SK-MEL-5 (cell line): Measurements from ENCODE around the gene PPP1R9B. TPM values are rescaled to one million over a fixed set of nuclear protein-coding genes. Genes with fewer than 3 reads are reported as not detected.
A peak's percentile ranks its signal among the peaks of the same experiment; 100 is the strongest.

Experiments used
- DNase-seq: peaks from one replicate; pipeline ENCODE4 v3.0.0-alpha.2; 2016; ENCODE audit warnings: low read depth, low spot score
- in situ Hi-C: cut with HindIII; loops from 2 replicates; pipeline ENCODE4 v1.10.0; 2016; ENCODE audit warnings: low sequenced_read_pairs, high pct_unique_total_duplicates, low pct_unique_long_range_greater_than_20kb
- total RNA-seq: library from RNA; depleted of rRNA; stranded (reverse); fragments of >200 nt; shearing (Covaris generic); gene quantifications from 2 replicates; pipeline ENCODE4 v1.2.3, GENCODE V29; 2014; rRNA removed

Gene PPP1R9B
- total RNA-seq, 1 experiment from 2014 or later = 36.2 TPM

DNA sequence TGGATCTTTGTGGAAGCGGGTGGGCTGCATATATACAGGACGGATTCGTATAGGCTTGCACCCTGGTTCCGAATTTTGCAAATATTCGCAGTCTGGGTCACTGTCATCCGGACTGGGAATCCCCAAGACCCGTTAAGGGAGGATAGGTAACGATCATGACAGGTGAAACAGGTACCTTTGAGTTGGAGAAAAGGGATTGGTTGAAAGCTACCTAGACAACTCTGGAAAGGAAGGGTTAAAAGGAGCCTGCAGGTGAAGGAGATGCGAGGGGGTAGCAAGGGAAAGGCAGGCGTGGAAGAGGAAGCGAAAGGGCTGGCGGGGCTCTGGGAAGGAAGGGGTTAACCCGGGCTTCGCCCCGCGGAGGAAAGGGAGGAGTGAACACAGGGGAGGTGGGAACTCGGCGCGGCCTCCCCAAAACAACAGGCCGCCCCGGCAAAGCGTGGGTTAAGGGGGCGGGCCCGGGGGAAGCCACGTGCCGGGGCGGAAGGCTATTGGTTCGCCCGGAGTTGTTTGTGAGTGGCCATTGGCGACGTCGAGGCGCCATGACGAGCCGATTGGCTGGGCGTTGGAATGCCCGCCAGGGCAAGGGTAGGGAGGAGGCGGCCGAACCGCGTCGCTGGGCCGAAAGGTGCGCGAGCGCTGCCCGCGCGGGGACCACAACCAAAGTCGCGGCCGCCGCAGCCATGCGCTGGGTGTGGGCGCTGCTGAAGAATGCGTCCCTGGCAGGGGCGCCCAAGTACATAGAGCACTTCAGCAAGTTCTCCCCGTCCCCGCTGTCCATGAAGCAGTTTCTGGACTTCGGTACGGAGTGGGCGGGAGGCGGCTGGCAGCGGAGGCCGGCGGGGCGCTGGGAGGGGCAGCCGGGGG, 55.5 kb downstream of the PPP1R9B start, which contains the start of gene PDK2:
Gene PDK2, plus strand, starts transcription at position 599 of the 867 bp plus-strand sequence. Its CDS starts 85 bp downstream, at position 684.
- in situ Hi-C loops = no loop called here

GRCh38 chr17:50094243-50094752, 56.2 kb downstream of the PPP1R9B start:
- in situ Hi-C loops = no loop called here

More for the DNA sequence above, 55.5 kb downstream of the PPP1R9B start, which contains the start of gene PDK2:
- peak; percentile 82 for DNase-seq

GRCh38 chr17:50093807-50094206, 56.7 kb downstream of the PPP1R9B start:
- in situ Hi-C loops = no loop called here
- no peak for DNase-seq

More at GRCh38 chr17:50094243-50094752, 56.2 kb downstream of the PPP1R9B start:
- DNase-seq = peak; percentile 87

- in situ Hi-C loops = no loop called here
- DNase-seq = no peak
Observed at GRCh38 chr17:50093246-50093645, 57.2 kb downstream of the PPP1R9B start.

DNA sequence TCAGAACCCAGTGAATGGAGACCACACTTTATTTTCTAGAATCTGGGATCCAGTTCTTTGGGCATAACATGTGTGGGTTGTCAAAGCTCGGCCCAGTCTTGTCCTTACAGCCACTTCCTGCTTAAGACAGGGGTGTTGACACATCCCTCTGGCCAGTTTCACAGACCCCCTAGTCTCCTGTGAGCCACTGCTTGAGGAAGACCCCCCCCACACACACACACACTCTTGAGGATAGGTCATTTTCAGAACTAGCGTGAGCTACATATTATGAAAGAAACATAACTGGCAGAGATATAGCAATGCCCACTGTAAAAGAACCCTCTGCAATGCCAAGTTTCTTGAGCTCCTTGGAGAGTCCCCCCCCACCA, 58.6 kb downstream of the PPP1R9B start:
- in situ Hi-C loops = no loop called here
- no peak for DNase-seq

DNA sequence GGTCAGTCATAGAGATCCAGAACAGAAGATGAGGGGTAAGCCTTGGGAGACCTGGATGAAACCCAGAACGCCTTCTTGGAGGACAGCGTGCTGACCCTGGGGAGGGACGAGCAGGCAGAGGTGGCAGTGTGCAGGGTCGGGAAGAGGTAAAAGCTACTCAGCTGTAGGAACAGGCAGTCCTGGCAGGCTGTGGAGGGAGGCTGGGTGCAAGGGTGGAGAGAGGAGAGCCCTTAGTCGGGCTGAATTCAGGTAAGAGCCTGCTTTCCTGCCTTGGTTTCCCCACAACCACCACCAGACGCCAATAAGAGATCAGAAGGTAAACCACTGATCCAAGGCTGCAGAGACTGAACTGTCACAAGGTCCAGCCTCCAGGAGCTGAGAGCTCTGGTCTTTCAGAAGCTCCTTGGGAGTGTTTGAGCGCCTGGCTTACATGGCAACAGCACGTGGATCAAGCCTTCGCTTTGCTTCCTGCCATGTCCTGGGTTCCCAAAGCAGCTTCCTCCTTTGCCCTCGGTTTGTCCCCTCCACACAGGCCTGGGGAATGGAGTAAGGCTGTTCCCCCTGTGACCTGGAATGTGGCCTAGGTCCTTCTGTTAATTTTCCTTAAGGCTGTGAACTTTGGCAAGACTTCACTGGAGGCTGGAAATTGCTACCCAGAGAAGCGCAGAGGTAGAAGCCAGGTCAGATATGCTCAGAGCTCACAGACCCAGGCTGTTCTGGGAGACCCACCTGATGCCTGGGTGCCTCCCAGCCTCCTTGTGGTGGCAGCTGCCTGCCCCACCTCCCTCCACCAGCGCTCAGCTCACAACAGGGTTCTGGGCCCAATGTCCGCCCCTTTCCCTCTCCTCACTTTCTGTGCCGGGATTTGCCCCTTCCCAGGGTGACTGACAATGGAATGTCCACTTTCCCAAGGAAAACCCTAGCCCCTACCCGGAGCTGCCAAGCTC, 59.2 kb downstream of the PPP1R9B start:
- DNase-seq = no peak
- in situ Hi-C loops = no loop called here

GRCh38 chr17:50090071-50090470, 60.4 kb downstream of the PPP1R9B start:
- no peak for DNase-seq
- in situ Hi-C loops = no loop called here

GRCh38 chr17:50088952-50089825, 61.3 kb downstream of the PPP1R9B start:
- in situ Hi-C loops = no loop called here
- DNase-seq = no peak

GRCh38 chr17:50087912-50088405, 62.5 kb downstream of the PPP1R9B start:
- in situ Hi-C loops = no loop called here
- DNase-seq = no peak

GRCh38 chr17:50087246-50087911, 63.1 kb downstream of the PPP1R9B start:
- peak; percentile 78 for DNase-seq
- in situ Hi-C loops = no loop called here

Other genes with a start within 250 kb of the PPP1R9B start
- 1.1 and 1.4 TPM in 2 replicates for gene DLX4, start 181.5 kb downstream of the PPP1R9B start, total RNA-seq
- not detected in 2 replicates for gene DLX3, start 155.5 kb downstream of the PPP1R9B start, total RNA-seq
- 25.1 and 29.1 TPM in 2 replicates for gene ITGA3, start 94.6 kb downstream of the PPP1R9B start, total RNA-seq
- 9.5 TPM in 2 replicates for gene PDK2, start 55.3 kb downstream of the PPP1R9B start, total RNA-seq
- gene SAMD14, start 20.5 kb downstream of the PPP1R9B start, total RNA-seq = 0.03 TPM in 1 of 2 replicates, not detected in the other
- not detected in 2 replicates for gene SGCA, start 15.3 kb upstream of the PPP1R9B start, total RNA-seq
- 0.03 TPM in 2 replicates for gene COL1A1, start 51.0 kb upstream of the PPP1R9B start, total RNA-seq
- 0.08 and 1.3 TPM in 2 replicates for gene TMEM92, start 123.8 kb upstream of the PPP1R9B start, total RNA-seq
- 31.7 and 34.2 TPM in 2 replicates for gene XYLT2, start 195.4 kb upstream of the PPP1R9B start, total RNA-seq
- 107 and 120 TPM in 2 replicates for gene MRPL27, start 222.5 kb upstream of the PPP1R9B start, total RNA-seq
- 9.9 and 13.0 TPM in 2 replicates for gene EME1, start 222.6 kb upstream of the PPP1R9B start, total RNA-seq
- 174 and 177 TPM in 2 replicates for gene LRRC59, start 246.8 kb upstream of the PPP1R9B start, total RNA-seq